ENCODE results near the gene ITPKC. TPM values are rescaled to one million over a fixed set of nuclear protein-coding genes. Genes with fewer than 3 reads are reported as not detected.

Gene ITPKC
- total RNA-seq, 2 donors from 2014 or later, result 40.8 to 44.5 TPM

DNA sequence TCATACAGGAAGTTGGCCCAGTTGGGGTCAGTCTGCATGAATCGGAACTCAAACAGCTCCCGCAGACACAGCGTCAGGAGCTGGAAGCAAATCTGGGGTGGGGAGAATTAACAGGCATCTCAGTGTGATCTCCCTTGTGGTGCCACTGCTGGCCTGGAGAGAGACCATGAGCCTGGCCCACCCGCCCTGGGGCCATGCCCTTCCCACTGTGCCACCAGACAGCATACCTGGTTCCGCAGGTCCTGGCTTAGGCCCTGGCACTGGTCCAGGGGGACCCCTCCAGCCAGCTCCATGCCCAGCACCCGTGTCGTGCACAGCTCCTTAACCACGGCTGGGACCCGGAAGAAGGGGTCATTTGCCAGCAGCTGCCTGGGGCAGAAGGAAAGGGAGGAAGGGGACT is 16.8 kb upstream of the ITPKC start:
- no peaks in the 10 kb centered on the region for H3K27me3 ChIP-seq (replicated peaks; ENCODE audit: insufficient read depth)
- intact Hi-C loops (cut with DNase I), result no loop called here
- 85% methylated on average over 9 of the region's 9 CpGs for WGBS
- H3K9me3 ChIP-seq, result no peaks in the 10 kb centered on the region
- no peaks in the 10 kb centered on the region for H3K36me3 ChIP-seq
- H3K4me1 ChIP-seq (replicated peaks), result no peaks in the 10 kb centered on the region
- H3K27ac ChIP-seq, result no peak overlapping the region
- no peak for TF ChIP-seq POLR2A (IDR thresholded peaks at IDR 0.05)
- TF ChIP-seq, protein P1, sequence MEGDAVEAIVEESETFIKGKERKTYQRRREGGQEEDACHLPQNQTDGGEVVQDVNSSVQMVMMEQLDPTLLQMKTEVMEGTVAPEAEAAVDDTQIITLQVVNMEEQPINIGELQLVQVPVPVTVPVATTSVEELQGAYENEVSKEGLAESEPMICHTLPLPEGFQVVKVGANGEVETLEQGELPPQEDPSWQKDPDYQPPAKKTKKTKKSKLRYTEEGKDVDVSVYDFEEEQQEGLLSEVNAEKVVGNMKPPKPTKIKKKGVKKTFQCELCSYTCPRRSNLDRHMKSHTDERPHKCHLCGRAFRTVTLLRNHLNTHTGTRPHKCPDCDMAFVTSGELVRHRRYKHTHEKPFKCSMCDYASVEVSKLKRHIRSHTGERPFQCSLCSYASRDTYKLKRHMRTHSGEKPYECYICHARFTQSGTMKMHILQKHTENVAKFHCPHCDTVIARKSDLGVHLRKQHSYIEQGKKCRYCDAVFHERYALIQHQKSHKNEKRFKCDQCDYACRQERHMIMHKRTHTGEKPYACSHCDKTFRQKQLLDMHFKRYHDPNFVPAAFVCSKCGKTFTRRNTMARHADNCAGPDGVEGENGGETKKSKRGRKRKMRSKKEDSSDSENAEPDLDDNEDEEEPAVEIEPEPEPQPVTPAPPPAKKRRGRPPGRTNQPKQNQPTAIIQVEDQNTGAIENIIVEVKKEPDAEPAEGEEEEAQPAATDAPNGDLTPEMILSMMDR (IDR thresholded peaks at IDR 0.05), result no peak
- TF ChIP-seq POLR2AphosphoS5 (IDR thresholded peaks at IDR 0.05), result no peak
- DNase-seq (ENCODE audit: low spot score), result no peak
- H3K4me3 ChIP-seq, result no peak overlapping the region

DNA sequence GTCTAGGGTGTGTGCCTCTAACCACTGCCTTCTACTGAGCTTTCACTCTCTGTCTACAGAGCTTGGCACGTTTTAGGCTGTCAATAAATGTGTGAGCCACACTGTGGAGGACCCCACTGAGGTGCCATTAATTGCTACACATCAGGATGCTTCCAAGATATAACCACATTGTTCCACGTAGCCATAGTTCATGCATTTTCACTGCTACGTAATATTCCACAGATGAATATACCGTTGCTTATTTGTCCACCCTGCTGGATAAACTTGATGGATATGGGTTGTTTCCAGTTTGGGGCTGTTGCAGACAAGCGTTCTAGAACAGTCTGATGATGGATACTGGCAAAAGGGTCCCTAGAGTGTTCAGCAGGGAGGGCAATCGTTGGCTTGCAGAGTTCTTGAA is 15.2 kb upstream of the ITPKC start:
- Histone ChIP-seq H3K36me3 (no peaks in the 10 kb centered on the region), H3K9me3 (no peaks in the 10 kb centered on the region), H3K27me3 (replicated peaks; ENCODE audit: insufficient read depth) (no peaks in the 10 kb centered on the region), H3K4me1 (replicated peaks) (no peaks in the 10 kb centered on the region), H3K27ac (no peak overlapping the region), H3K4me3 (no peak overlapping the region)
- no peak for DNase-seq (ENCODE audit: low spot score)
- TF ChIP-seq POLR2AphosphoS5 (IDR thresholded peaks at IDR 0.05), result no peak
- WGBS, result 96% methylated on average over 6 of the region's 6 CpGs
- intact Hi-C loops (cut with DNase I), result no loop called here

DNA sequence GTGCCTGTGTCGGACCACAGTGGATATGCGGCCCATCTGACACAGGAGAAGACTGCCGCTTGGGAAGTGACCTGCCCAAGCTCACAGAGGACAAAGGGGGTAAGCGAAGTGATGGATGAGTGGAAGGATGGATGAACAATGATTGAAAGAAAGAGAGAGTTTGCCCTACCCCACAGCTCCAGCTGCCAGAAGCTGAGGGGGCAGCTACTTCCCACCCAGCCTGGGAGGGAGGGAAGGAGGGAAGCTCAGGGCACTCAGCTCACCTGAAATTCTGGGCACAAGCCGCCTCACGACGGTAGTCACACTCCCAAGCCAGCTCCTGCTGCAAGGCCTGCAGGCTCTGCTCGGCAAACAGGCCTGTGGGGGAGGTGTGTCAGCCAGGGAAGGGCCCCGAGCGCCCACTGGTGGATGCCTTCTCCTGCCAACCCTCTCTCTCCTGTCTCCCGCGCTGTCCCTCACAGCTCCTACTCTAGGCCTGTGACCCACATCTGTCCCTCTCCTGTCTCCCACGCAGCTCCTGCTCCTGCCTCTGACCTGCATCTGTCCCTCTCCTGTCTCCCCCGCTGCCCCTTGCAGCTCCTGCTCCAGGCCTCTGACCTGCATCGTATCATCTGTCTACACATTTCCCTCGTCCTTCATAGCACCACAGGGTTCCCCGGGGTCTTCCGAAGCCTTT is 14.4 kb upstream of the ITPKC start:
- Histone ChIP-seq H3K36me3 (no peaks in the 10 kb centered on the region), H3K9me3 (no peaks in the 10 kb centered on the region), H3K27me3 (replicated peaks; ENCODE audit: insufficient read depth) (no peaks in the 10 kb centered on the region), H3K4me1 (replicated peaks) (no peaks in the 10 kb centered on the region), H3K27ac (no peak overlapping the region), H3K4me3 (no peak overlapping the region)
- intact Hi-C loops (cut with DNase I), result no loop called here
- 68% methylated on average over 18 of the region's 18 CpGs for WGBS
- DNase-seq (ENCODE audit: low spot score), result no peak
- TF ChIP-seq, protein P1 (IDR thresholded peaks at IDR 0.05), result peak in 2 of 4 experiments; percentile 34 to 46
- no peak for TF ChIP-seq POLR2A (IDR thresholded peaks at IDR 0.05)

DNA sequence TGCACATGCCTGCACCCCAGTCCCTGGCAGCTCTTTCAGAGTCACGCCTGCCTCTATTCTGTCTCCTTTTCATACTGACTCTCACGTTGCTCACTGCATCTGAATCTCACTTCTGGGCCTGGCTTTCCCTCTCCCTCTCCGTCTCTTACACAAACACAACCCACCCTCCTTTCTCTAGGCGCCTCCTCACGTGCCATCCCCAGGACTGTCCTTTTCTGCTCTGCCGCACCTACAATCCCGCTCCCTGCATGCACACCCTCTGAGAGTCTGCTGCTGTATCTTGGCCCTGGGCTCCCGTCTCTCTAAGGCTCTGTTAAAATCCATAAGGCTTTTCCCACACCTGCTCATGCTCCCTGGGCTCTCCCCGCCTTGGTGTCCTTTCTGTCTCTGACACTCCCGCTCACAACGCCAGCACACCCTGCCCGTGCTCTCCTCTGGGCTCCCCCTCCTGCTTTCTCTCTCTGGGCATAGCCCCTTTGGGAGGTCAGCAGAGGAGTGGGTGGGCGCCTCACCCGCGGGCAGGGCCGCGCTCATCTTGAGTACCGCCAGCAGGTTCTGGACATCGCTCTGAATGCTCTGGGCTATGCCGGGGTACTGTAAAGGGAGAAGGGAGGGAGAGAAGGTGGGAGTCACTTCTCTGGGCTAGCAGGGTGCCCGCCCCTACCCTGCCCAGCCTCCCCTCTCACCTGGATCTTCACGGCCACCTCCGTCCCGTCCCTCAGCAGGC is 13.7 kb upstream of the ITPKC start:
- H3K4me3 ChIP-seq, result no peak overlapping the region
- no peaks in the 10 kb centered on the region for H3K36me3 ChIP-seq
- H3K4me1 ChIP-seq (replicated peaks), result no peaks in the 10 kb centered on the region
- WGBS, result 85% methylated on average over 24 of the region's 24 CpGs
- intact Hi-C loops (cut with DNase I), result no loop called here
- TF ChIP-seq POLR2AphosphoS5 (IDR thresholded peaks at IDR 0.05) (no peak), POLR2A (IDR thresholded peaks at IDR 0.05) (no peak)
- TF ChIP-seq, protein P1 (IDR thresholded peaks at IDR 0.05), result no peak
- no peaks in the 10 kb centered on the region for H3K27me3 ChIP-seq (replicated peaks; ENCODE audit: insufficient read depth)
- H3K27ac ChIP-seq, result no peak overlapping the region
- no peak for DNase-seq (ENCODE audit: low spot score)
- no peaks in the 10 kb centered on the region for H3K9me3 ChIP-seq

DNA sequence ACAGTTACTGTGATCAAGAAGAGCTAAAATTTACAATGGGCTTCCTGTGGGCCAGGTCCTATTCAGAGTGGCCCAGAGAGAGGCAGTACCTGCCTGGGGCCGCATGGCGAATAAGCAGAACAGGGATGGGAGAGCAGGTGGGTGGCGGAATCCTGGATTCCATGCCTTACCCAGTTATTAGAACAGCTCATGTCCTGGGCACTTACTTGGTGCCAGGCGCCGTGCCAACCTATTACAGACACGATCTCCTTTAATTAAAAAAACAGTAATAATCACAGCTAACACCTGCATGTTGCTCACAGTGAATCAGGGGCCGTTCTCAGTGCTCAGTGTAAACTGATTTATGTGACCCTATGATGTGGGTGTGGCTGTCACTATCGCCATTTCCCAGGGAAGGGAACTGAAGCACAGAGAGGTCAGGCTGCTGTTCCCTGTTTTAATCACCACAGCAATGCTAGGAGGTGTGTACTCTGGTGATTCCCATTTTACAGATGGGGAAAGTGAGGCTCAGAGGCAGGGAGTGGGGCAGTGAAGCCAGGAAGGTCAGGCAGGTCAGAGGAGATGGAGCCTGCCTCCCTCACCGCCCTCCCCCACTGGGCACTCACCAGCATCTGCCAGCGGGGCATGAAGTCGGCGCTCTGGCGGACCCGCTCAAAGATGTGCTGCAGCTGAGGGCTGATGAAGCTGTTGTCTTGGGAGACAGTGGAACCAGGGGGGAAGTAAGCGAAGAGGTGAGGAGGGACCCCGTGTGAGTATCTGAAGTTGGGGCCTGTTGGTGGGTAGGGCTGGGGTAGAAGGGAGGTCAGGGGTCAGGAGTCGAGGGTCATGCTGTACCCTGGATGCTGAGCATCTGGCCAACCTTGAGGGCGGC is 12.2 kb upstream of the ITPKC start:
- Histone ChIP-seq H3K27me3 (replicated peaks; ENCODE audit: insufficient read depth) (no peaks in the 10 kb centered on the region), H3K27ac (no peak overlapping the region), H3K36me3 (no peaks in the 10 kb centered on the region), H3K4me3 (no peak overlapping the region), H3K9me3 (no peaks in the 10 kb centered on the region), H3K4me1 (replicated peaks) (no peaks in the 10 kb centered on the region)
- 89% methylated on average over 18 of the region's 18 CpGs for WGBS
- no peak for TF ChIP-seq POLR2A (IDR thresholded peaks at IDR 0.05)
- intact Hi-C loops (cut with DNase I), result no loop called here
- DNase-seq (ENCODE audit: low spot score), result no peak

Measured in prostate gland (tissue), 2 donors.